H4 (cell line): ENCODE data around the gene ADARB2. TPM values are rescaled to one million over a fixed set of nuclear protein-coding genes. Genes with fewer than 3 reads are reported as not detected.

ENCODE experiments used
- DNase-seq: peaks from one replicate; pipeline ENCODE4 v3.0.0-alpha.2; 2015; ENCODE audit warnings: low spot score
- total RNA-seq: library from RNA; depleted of rRNA; stranded (reverse); fragments of >200 nt; shearing (Covaris generic); gene quantifications from 2 replicates; pipeline ENCODE4 v1.2.3, GENCODE V29; 2014

ADARB2 gene
- total RNA-seq, 1 experiment from 2014 or later = 0.21 TPM

DNA sequence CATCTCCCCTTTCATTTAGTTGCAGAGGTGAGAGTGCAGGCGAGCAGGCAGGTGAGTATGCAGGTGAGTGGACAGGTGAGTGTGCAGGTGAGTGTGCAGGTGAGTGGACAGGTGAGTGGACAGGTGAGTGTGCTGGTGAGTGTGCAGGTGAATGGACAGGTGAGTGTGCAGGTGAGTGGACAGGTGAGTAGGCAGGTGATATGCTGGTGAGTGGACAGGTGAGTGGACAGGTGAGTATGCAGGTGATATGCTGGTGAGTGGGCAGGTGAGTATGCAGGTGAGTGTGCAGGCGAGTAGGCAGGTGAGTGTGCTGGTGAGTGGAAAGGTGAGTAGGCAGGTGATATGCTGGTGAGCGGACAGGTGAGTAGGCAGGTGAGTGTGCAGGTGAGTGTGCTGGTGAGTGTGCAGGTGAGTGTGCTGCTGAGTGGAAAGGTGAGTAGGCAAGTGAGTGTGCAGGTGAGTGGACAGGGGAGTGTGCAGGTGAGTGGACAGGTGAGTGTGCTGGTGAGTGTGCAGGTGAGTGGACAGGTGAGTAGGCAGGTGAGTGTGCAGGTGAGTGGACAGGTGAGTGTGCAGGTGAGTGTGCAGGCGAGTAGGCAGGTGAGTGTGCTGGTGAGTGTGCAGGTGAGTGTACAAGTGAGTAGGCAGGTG, 165.6 kb downstream of the ADARB2 start:
- no peak for DNase-seq

DNA sequence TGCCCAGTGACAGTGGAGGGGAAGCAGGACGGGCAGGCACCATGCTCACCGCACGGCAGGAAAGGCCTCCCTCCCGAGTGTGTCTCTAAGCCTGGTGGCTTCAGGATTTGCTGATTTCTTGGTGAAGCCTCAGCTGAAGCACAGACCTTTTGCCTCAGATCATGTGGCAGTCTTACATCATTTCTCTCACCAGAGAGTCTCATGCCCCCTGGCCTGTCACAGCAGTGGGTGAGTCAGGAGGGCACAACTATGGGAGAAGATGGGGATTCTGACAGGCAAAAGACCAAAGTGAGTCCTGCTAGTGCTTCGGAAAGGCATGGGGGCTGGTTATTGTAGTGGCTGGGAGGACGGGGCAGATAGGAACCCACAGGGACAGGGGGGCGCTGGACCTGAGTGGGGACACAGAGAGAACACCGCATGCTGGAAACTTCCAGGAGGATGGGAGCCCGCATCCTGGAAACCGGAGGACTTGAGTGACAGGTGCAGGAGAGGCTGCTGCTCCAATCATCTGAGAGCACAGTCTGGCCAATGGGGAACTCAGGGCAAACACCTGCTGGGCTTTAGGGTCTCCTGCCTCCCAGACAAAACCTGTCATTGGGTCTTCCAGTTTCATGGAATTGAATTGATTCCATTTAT, 166.8 kb downstream of the ADARB2 start:
- no peak for DNase-seq

DNA sequence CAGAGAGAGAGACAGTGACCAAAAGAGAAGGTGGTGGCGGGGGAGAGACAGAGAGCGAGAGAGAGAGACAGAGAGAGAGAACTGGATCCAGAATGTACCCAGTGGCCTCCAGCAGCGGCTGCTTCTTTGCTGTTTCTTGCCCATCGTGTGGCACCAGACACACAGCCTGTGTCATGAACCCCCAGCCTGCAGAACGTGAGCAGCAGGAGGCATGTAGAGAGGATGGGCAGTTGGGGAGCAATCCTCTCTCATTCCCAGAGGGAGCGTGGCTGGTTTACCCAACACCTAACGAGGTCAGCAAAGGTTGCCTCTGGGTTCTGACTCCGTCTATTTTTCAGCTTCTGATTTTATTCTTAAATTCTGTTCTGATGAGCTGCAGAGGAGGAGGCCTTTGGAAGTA, 168.1 kb downstream of the ADARB2 start:
- DNase-seq = no peak

DNA sequence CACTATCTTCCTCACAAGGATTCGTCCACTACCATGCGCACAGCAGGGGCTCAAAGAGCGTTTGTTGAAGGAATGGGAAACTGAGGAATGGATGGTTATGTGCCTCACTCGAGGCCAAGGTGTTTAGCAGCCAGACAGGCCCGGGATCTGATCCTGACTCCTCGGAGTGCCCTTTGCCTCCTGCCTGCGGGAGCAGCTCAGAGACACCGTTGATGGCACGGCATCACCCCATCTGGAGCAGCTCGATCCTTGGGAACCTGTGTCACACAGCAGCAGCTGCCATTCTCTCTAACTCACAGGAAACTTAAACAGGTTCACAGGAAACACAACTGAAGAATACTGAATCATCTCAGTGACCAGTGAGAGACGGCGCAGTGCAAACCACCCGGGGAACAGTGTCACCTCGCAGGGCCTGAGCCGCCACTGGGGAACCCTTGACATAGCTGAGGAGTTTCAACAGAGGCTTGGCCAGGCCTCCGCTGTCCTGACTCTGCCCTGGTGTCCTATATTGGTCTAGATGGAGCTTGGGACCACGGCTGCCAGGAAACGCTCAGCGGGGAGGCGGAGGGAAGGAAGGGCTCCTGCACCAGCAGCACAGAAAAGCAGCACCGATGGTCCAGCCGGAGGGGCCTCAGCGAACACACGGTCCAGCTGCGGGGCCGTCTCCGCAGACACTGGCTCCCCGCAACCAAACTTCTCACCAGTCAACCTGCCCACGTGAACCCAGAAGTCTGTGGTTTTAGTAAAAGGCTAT, 169.4 kb downstream of the ADARB2 start:
- no peak for DNase-seq

DNA sequence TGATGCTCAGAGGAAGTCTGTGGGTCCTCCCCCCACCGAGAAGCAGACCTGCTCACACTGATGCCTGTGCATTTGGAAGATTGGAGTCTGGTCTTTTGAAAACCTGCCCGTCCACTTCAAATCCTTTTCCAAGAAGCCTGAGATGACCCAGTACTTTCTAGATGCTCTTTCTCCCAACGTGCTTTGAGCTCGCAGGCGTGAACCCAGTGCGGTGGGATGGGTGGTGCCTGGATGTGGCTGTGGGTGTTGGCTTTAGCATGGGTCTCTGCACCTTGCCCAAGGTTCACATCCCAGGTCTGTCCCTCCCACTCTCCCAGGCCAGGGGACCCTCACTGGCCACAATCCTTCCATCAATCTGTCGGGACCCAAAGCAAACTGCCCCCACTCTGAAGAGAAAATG, 170.2 kb downstream of the ADARB2 start:
- no peak for DNase-seq

DNA sequence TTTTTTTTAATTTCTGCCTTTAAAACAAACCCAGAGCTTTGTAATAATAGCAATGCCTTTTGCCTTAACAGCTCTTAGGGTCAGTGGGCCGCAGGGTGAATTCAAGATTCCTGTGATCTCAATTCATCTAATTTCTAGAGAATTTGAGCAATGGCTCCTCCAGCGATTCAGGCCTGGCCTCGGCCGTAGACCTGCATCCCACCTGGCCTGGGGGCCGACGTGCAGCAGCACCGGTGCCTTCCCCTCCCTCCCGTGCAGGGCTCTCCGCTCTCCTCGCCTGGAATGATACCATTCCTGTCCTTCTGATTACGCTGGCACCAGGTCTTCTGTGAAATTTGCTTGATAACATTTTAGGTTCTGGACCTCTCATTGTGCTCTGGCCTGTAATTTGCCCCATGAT, 172.5 kb downstream of the ADARB2 start:
- no peak for DNase-seq

DNA sequence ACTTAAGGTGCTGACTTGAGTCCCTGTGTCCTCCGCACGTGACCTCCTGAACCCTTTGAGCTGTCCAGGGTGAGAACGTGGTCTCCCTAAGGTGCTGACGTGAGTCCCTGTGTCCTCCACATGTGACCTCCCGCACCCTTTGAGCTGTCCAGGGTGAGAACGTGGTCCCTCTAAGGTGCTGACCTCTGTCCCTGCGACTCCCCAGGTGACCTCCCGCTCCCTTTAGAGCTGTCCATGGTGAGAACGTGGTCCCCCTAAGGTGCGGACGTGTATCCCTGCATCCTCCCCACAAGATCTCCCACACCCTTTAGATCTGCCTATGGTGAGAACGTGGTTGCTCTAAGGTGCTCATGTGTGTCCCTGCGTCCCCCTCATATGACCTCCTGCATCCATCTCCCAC, 174.3 kb downstream of the ADARB2 start:
- no peak for DNase-seq

DNA sequence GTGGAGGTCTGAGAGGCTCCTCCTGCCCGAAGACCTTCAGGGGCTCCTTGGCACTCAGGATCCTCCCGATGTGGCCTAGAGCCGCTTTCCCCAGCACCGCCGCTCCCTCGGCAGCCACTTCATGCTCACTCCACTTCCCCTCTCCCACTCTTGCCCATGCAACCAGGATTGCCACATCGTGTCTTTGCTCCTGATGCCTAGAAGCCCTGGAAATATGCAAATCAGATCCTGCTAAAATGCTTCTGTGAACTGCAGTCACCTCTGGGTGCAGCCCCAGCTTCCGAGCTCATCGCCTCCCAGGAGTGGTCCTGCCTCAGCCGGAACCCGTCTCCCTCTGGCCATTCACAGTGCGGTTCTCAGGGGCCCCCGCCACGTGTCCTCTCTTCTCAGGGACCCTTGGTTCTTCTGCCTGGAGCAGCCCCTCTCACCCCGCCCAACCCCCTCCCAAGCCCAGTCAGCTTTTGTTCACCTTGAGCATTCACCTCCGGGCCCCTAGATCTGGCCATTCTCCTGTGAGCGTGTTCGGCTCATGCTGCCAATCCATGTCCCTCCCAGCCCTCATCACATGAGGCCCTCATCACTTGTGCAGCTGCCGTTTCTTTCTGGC, 175.5 kb downstream of the ADARB2 start:
- DNase-seq = no peak

DNA sequence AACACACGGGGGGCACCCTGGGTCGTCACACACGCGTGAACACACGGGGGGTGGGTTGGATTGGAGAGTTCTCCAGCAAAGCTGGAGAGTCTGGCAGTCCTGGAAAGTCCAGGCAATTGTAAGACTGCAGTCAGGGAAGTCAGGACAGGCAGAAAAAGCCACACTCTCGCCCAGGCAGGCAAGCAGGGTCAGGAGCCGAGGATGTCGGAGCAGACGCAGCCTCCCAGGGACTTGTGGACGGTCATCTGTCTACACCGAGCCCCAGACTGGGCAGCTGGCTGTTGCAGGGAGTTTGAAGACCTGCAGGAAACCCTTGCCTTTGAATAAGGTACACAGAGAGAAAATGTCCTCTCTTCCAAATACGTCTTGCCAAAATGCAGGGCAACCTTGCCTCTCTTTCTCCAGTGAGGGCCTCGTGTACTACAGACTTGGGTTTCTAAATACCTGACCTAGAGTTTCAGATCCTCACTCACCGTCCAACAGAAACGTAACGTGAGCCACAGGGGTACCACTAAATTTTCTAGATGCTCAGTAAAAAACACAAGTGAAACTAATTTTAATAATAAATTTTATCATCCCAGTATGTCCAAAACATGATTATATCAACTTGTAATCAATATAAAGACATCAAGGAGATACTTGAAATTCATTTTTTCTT, 176.7 kb downstream of the ADARB2 start:
- no peak for DNase-seq

DNA sequence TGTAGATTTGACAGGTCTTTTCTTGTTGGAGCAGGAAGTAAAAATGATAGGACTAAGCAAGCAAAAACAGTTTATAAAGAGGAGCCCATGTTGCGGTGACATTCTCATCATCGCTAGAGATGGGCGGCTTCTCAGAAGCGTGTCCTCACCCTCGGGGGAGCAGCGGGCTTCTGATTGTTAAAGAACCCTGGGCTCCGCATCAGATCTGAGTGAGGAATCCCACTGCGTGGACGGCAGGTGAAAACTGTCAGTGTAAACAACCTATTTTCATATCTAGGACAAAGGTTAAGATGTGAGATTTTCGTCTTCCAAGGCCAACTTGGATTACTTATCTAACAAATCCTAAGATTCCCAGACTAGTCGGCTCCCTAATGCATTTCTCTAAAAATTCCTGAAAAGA, 177.6 kb downstream of the ADARB2 start:
- DNase-seq = no peak

DNA sequence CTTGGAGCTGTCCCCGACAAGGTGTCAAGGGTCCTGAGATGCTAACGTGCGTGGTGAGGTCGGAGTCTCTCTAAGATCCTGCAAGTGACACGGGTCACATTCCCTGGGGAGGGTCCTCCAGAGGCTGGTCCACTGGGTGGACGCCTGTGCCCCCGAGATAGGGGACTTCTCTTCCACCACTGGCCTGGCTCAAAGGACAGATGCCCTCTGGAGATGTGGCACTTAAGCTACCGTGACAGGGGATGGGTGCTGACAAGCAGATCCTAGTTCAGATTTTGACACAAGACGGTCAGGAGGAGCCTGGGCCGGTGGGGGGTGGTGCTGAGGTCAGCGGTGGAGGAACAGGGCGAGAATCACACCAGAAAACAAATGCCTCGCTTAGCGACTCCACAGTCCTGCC, 178.0 kb downstream of the ADARB2 start:
- DNase-seq = no peak

DNA sequence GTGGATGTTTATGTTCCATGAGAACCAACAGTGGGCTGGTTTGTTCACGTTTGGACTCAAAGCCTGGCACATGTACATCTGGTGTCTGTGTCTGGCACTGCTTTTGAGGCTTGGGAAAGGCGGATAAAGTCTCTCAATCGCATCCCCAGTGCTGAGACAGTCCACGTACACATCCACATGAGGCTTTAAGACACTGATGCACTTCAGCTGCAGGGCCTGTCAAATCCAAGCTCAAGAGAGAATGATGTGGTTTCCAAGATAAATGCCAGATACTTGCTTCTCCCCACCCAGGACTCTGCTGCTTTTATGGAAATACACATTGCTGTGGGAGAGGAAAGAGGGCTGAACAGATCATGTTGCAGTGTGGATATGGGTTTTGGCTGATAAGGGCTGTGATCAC, 178.4 kb downstream of the ADARB2 start:
- DNase-seq = no peak

DNA sequence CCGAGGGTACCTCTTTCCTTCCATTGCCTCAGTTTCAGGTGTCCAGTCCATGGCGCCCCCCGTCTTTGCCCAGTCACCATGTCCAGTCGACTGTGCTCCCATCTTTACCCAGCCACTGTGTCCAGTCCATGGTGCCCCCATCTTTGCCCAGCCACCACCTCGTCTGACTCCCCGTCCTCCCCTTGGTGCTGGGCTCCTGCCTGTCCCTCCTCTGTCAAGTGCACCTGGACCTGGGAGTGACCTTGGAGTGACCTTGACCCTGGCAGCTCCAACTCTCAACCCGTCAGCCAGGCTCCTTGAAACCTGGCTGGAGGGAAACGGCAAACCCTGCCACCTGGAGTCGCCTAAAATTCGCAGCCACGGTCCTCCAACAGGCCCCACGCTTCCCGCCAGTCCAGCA, 180.2 kb downstream of the ADARB2 start:
- no peak for DNase-seq

DNA sequence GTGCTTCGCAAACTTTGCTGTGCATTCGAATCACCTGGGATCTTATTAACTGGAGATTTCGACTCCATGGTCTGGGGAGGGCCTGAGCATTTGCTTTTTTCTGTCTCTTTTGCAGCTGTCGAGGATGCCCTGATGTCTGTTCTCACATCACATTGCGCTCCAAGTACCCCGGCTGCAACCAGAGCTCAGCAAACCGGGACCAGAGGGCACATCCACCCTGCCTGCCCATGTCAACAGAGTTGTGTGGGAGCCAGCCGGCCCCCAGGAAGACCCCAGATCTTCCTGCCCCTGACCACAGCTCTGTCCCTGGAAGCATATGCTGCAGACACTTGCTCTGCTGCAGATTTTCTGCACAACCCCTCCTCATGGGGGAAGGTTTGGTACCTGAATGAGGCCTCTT, 180.8 kb downstream of the ADARB2 start:
- no peak for DNase-seq

DNA sequence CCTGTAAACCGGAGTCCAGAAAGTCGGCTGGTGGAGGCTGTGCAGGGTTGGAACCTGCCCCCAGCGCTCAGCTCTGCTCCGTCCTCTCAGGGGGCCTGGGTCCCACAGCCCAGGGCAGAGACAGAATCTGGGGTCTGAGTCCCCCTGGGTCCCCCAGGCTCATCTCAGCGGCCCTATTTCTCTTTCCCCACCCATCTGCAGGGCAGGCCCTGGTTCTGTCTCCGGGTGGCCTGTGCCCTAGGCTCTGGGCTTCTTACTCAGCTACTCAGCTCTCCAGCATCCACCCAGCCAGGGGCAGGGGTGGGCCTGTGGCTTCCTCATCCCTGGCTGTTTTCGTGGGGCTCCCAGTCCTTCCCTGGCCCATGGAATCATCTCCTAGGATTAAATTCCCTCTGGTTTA, 183.4 kb downstream of the ADARB2 start:
- no peak for DNase-seq

DNA sequence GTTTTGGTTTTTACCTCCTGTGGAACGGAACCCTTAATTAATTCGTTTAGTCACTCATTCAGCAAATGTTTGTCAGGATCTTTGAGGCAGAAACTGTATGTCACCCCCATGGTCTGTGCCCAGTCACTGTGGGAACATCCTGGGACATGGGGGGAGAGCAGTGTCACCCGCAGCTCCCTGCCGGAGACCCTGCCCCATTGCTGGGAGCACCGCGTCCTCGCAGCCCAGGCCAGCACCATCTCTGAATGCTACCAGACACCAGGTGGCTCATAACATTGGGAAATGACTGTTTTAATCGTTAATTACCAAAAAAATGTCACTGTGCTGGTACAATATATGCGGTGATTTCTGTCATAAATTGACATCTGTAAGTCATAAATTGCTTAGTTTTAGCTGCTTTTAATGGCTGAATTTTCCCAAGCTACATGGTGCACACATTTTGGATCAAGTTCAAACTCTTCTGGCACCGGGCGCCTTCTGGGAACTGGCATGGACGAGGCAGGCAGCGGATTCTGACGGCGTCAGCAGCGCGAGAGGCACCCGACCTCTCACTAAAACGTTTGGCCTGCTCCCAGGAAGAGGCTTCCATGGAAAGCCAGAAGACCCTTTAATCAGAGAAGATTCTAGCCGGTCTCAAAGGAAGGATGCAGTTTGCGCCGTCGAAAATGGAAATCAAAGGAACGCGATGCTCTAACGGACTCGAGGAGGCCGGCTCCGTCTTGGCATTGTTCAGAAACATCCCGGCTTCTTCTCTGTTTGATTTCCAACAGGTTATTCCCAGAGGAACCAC, 184.2 kb downstream of the ADARB2 start:
- no peak for DNase-seq

DNA sequence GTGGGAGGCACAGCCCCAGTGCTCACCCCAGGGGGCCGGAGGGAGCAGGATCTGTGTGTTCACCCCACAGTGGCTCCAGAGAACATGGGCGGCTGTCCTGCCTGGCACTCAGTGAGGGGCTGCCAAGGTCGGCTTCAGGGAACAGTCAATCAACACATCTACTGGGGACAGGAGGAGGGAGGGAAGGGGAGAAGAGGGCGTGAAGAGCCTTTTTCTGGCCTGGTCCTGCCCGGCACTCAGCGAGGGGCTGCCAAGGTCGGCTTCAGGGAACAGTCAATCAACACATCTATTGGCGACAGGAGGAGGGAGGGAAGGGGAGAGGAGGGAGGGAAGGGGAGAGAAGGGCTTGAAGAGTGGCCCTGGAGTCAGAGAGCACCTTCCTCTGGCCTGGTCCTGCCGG, 184.9 kb downstream of the ADARB2 start:
- DNase-seq = no peak

DNA sequence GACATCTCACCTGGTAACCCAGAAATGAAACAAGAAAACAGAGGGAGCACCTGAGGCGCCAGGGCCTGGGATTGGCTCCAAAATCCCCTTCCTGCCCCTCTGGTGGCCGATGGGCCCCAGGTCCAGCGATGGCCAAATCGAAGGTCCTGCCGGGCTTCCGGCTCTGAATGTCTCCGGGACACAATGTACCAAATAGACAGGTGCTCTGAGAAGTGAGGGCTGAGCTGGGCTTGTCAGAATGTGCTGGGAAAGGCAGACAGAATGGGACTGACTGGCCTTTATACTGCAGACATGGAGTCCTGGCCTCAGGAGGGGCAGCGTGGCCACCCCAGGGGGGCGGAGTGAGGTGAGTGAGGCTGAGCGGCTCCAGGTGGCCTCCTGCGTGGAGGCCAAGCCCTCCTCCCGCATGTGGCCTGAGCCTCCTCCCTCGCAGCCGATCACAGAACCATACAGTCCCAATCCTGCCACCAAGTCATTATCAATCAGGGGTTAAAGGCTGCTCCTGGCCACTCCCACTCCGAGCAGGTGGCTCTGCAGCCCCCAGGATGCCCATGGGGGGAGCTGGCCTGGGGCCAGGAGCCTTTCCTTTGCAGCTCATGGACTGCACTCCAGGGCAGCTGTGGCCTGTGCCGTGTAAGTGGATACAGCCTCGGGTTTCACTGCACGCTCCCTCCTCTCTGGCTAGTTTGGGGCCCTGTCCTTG, 185.5 kb downstream of the ADARB2 start:
- DNase-seq = no peak

DNA sequence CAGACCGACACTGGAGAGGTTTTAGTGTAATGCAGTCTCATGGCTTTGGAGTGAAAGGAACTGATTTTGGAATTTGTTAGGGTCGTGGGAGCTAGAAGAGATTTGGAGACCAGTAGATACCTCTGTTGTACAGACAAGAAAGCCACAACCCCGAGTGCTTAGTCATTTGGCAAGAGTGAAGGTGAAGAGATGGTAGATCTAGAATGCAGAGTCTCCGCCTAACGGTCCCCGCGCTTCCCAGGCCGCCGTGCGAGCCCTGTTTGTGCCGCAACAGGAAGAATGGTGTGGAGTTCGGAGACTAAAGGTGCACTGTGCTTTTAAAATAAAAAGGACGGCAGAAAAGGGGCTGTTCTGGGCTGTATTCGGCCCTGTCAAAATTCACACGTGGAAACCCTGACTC, 186.7 kb downstream of the ADARB2 start:
- DNase-seq = no peak

DNA sequence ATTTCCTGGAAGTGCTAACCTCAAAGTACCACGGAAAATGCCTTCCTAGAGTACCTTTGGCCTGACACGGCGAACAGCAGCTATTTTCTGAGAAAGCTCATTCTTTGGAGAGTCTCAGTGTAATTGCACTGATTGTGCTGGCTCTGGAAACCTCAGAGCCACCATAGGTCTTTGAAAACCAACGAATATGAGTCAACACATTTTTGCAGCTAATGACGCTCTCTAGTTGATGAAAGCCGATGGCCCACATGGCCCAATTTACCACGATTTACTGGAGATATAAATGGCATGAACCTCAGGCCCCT, 187.1 kb downstream of the ADARB2 start:
- DNase-seq = no peak
